Rectal smooth muscle tissue (tissue), 1 donor: ENCODE measurements around the gene UCP3.

Source experiments
- H3K27ac ChIP-seq: one replicate; pipeline ENCODE4 v1.7.0; 2013; ENCODE audit warnings: low read depth, low read length, inconsistent platforms
- H3K27me3 ChIP-seq: one replicate; pipeline ENCODE4 v1.7.0; 2013; ENCODE audit warnings: low read length; ENCODE audit not compliant: control insufficient read depth, insufficient read depth
- H3K36me3 ChIP-seq: one replicate; pipeline ENCODE4 v1.7.0; 2013; ENCODE audit warnings: low read length; ENCODE audit not compliant: control insufficient read depth, insufficient read depth
- H3K4me1 ChIP-seq: one replicate; pipeline ENCODE4 v1.7.0; 2013; ENCODE audit warnings: low read length; ENCODE audit not compliant: control insufficient read depth, insufficient read depth
- H3K4me3 ChIP-seq: one replicate; pipeline ENCODE4 v1.7.0; 2013; ENCODE audit warnings: low read length
- H3K9ac ChIP-seq: one replicate; pipeline ENCODE4 v1.7.0; 2013; ENCODE audit warnings: low read length

UCP3 gene

DNA sequence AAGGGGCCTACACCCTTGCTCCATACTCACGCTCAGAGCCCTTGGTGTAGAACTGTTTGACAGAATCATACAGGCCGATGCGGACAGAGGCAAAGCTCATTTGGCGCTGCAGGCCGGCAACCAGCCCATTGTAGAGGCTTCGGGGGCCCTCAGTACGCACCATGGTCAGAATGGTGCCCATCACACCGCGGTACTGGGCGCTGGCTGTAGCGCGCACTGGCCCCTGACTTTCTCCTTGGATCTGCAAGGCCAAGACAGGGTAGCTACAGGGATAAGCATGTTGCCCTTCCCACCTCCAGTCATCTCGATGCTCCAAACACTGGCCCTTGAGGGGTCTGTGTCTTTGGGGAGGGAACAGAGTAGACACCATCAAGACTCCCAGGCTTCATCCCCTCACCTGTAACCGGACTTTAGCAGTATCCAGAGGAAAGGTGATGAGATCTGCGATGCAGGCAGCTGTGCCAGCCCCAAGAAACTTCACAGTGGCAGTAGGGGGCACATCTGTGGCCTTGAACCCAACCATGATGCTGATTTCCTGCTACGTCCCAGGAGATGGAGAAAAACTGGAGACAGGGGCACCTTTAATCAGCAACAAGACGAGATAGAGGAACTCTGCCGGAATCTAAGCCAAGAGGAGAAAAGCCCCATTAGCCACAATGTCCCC is 30.9 kb downstream of the UCP3 start:
- no peaks in the 10 kb centered on the region for H3K27me3 ChIP-seq
- peaks cover 36% of the 10 kb centered on the region for H3K36me3 ChIP-seq
- no peak overlapping the region for H3K27ac ChIP-seq
- H3K4me3 ChIP-seq = no peak overlapping the region
- H3K9ac ChIP-seq = no peak overlapping the region
- H3K4me1 ChIP-seq = no peaks in the 10 kb centered on the region

DNA sequence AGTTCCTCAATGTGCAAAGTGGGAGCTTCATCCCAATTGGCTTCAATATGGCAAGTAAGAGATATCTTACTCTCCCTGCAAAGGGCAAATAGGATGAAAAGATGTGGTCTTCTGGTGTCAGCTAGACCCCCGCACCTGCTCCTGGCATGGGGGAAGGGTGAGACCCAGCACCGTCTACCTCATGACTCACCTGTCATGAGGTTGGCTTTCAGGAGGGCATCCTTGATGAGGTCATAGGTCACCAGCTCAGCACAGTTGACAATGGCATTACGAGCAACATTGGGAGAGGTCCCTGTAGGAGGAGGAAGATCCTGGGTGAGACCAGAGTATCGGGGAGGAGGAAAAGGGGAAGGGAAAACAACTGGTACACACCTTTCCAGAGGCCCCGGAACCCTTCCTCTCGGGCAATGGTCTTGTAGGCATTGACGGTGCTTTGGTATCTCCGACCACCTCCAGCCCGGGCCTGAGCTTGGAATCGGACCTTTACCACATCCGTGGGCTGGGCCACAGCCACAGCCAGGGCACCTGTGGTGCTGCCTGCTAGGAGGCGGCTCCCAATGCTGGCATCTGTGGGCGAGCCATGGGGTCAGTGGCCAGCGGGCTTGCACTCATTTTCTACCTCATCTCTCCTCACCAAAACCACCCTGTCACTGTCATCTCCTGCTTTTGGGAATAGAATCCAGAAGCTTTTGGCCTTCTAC is 32.3 kb downstream of the UCP3 start:
- Histone ChIP-seq H3K27me3 (no peaks in the 10 kb centered on the region), H3K4me3 (no peak overlapping the region), H3K9ac (no peak overlapping the region), H3K4me1 (no peaks in the 10 kb centered on the region), H3K27ac (no peak overlapping the region), H3K36me3 (peaks cover 36% of the 10 kb centered on the region)

DNA sequence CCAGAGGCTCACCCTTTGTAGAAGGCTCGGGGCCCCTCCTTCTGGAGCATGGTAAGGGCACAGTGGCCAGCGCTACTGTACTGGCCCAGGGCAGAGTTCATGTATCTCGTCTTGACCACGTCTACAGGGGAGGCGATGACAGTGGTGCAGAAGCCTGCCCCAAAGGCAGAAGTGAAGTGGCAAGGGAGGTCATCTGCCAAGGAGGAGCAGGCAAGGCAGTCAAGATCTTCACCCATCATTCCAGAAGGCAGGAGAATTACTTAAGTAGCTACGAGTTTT is 33.5 kb downstream of the UCP3 start:
- Histone ChIP-seq H3K27me3 (no peaks in the 10 kb centered on the region), H3K27ac (no peak overlapping the region), H3K36me3 (peaks cover 34% of the 10 kb centered on the region), H3K9ac (no peak overlapping the region), H3K4me3 (no peak overlapping the region), H3K4me1 (no peaks in the 10 kb centered on the region)

DNA sequence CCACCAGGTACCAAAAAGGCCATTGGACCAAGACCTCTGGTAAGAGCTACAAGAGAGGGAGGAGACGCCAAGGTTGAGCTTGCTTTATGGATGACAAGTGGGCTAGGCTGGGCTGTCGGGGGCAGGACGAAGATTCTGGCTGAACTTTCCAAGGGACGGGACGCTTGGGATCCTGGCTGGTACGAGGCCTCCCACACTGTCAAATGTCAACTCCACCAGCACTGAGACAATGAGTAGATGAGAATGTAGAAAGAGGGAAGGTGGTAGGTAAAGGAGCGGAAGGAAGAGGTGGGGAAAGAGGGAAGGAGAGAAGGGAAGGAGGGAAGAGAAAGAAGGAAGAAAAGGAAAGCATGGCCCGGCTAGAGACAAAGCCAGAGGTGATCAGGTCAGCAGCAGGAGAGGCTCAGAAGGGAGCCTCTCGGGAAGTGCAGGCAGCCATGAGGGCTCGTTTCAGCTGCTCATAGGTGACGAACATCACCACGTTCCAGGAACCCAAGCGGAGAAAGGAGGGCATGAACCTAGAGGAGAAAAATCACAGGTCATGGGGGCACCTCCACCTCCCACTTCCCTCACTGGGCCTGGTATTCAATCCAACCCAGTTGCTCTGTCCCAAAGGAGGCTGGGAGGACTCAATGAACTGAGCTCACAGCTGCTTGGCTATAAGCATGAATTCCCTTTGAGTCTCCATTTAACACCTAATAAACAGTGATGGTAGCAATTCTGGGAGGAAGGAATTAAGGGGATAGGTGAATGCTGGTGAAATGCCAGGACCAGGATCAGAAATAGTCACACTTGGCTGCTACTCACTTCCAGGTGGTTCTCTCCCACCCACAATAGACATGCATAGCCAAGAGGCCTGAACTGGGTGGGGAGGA is 34.0 kb downstream of the UCP3 start:
- no peak overlapping the region for H3K4me3 ChIP-seq
- no peaks in the 10 kb centered on the region for H3K4me1 ChIP-seq
- no peak overlapping the region for H3K27ac ChIP-seq
- peaks cover 34% of the 10 kb centered on the region for H3K36me3 ChIP-seq
- H3K27me3 ChIP-seq = no peaks in the 10 kb centered on the region
- H3K9ac ChIP-seq = no peak overlapping the region

DNA sequence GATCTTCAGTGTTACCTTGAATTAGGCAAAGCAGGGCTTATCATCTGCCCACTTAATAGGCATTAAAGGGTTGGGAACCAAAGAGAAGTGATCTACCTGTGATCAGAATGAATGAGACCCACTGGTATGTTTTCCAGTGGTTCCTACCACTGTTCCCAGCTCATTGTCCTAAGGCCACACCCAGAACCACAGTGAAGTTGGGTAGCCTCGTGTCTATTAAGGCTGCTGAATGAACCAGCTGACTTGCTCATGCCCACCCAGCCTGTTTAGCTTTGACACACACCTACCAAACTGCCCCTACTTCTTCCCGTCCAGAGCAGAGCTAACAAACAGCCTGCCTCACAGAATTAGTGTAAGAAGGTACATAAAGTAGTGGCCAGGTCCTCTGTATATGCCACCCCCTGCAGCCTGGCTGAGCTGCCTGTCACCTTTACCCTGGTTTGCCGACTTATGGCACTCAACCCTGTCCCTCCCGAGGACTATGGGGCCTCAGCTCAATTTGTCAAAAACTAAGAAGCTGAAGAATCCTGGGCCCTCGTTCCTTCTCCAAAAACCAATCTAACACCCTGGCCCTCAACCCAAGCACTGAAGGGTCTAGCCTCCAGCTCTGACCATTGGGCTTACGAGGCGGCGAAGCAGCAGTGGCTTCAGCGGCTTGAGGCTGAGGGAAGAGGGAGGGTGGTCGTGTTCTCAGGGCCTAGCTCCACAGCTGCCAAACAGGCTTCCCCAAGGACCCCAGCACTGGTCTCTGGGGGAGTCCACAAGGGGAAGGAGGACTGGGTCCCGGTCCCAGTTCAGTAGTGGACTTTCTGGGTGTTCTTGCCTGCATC is 36.0 kb downstream of the UCP3 start:
- Histone ChIP-seq H3K4me3 (no peak overlapping the region), H3K4me1 (no peaks in the 10 kb centered on the region), H3K27me3 (no peaks in the 10 kb centered on the region), H3K9ac (no peak overlapping the region), H3K36me3 (peaks cover 27% of the 10 kb centered on the region), H3K27ac (no peak overlapping the region)

DNA sequence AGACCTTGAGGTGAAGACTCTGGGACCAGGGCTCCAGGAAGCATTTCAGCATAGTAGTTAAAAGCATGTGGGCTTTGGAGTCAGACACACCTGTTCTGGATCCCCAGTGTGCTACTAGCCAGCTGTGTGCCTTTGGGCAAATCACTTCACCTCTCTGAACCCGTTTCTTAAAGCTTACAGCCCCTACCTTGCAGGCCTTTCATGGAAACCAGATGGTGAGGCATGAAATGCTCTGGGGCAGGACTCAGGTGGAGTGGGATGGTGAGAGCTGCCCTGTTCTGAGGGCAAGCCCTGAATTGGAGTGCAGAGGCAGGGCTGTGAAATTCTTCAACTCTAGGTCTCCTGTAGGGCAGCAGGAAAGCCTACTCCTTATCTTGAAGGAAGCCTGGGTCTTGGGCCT is 36.7 kb downstream of the UCP3 start:
- Histone ChIP-seq H3K4me1 (no peaks in the 10 kb centered on the region), H3K27me3 (no peaks in the 10 kb centered on the region), H3K36me3 (peaks cover 21% of the 10 kb centered on the region), H3K27ac (no peak overlapping the region), H3K4me3 (no peak overlapping the region), H3K9ac (no peak overlapping the region)

DNA sequence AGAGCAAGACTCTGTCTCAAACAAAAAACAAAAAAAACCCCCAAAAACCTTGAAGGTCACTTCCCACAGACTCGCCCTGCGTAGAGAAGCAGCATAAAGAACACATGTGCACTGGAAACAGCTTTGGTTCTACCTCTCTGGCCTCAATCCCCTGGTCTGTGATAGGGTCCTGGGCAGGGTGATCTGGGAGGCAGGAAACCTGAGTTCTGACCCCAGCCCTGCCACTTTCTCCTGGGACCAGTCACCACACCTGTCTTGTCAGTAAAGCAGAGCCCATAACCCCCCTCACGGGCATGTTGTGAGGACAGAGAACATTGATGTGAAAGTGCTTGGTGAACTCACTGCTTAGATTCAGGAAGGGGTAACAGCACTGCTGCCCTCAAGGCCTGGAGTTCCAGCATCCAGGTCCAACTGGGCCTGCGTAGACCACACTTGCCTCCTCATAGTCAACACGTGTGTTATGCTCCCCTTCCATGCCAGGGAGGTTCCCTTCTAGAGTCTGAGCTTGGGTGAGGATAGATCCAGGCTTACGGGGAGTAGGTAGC is 37.6 kb downstream of the UCP3 start:
- Histone ChIP-seq H3K4me1 (no peaks in the 10 kb centered on the region), H3K4me3 (no peak overlapping the region), H3K36me3 (peaks cover 12% of the 10 kb centered on the region), H3K9ac (no peak overlapping the region), H3K27me3 (no peaks in the 10 kb centered on the region), H3K27ac (no peak overlapping the region)

DNA sequence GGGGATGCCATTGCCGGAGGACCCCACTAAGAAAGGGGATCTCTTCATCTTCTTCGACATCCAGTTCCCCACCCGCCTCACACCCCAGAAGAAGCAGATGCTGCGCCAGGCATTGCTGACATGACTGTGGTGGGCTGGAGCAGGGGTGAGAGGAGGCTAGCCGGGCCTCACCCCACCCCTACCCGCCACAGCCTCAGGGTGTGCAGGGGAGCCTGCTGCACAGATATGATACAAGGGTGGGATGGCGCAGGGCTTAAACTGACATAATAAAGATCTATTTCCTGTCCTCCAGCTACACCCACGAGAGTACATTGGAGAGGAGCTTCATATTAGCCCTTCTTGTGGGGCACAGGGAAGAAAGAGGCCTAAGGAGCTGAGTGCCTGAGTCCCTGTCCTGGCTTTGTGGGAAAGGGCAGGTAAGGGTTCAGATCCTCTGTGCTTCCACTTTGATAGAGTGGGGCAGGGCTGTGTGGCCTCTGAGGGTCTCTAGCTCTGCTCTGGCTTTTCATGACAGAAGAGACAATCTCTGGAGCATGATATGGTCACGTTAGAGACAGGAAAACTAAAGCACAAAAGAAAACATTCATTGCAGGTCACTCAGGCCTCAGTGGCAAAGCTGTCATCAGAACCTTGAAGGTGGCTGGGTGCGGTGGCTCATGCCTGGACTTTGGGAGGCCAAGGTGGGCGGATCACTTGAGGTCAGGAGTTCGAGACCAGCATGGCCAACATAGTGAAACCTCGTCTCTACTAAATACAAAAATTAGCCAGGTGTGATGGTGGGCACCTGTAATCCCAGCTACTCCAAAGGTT is 38.7 kb downstream of the UCP3 start:
- Histone ChIP-seq H3K4me1 (no peaks in the 10 kb centered on the region), H3K27me3 (no peaks in the 10 kb centered on the region), H3K27ac (no peak overlapping the region), H3K36me3 (peaks cover 7% of the 10 kb centered on the region), H3K4me3 (no peak overlapping the region), H3K9ac (no peak overlapping the region)

DNA sequence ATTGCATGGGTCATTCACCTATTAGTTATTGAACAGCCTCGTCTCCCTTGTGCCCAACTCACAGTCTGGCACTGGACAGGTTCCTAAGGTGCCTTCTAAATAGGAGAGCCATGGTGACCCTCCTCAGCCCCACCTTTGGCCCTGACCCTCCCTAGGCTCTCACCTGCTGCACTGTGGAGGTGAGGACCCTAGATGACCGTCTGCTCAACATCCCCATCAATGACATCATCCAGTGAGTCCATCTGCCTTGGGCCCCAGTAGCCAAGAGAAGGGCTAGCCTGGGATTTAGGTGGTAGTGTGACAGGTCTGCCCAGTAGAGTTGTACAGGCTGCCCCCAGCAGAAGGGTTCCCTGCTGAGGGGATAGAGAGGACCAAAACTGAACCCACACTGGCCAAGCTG is 39.8 kb downstream of the UCP3 start:
- H3K9ac ChIP-seq = no peak overlapping the region
- no peaks in the 10 kb centered on the region for H3K27me3 ChIP-seq
- H3K27ac ChIP-seq = no peak overlapping the region
- H3K36me3 ChIP-seq = no peaks in the 10 kb centered on the region
- H3K4me3 ChIP-seq = no peak overlapping the region
- H3K4me1 ChIP-seq = no peaks in the 10 kb centered on the region

DNA sequence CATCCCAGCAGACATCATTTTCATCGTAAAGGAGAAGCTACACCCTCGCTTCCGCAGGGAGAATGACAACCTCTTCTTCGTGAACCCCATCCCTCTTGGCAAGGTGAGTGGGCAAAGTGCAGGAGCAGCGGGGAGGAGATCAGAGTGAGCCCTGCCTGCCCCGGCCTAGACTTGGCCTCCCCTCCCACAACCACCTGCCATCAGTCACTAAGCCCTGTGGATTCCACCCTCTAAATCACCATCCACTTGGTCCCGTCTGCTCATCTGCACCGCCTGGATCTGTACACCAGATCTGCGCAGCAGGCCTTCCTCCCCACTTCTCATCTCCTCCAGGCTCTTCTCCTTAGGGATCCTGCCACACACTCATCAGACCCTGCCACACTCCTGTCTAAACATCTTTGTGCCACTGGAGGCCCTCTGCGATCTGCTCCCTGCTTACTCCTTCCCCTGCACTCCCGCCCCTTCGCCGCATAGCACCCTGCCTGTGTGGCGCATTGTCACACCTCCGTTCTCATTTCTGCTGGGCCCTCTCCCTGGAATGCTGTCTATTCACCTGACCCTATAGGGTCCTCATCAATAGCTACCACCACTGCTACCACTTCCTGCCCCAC is 40.4 kb downstream of the UCP3 start:
- H3K27ac ChIP-seq = no peak overlapping the region
- H3K36me3 ChIP-seq = no peaks in the 10 kb centered on the region
- no peak overlapping the region for H3K4me3 ChIP-seq
- no peaks in the 10 kb centered on the region for H3K4me1 ChIP-seq
- H3K9ac ChIP-seq = no peak overlapping the region
- no peaks in the 10 kb centered on the region for H3K27me3 ChIP-seq

DNA sequence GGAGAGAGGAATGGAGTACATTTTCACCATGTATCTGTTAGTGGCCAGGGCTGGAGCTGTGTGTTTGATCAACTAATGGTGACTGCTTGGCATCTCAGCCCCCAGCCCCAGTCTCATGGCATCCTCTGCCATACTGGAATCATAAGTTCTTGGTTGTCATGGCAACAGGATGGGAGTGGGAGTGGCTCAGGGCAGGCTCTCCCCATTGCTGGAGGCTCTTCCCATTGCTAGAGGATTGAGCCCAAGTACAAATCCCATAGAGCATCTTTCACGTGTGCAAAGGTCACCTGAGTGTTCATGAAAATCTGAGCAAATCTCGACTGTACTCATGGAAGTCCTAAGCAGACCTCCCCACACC is 43.1 kb downstream of the UCP3 start:
- no peaks in the 10 kb centered on the region for H3K4me1 ChIP-seq
- H3K4me3 ChIP-seq = no peak overlapping the region
- H3K27me3 ChIP-seq = peaks cover 2% of the 10 kb centered on the region
- H3K9ac ChIP-seq = no peak overlapping the region
- H3K36me3 ChIP-seq = no peaks in the 10 kb centered on the region
- no peak overlapping the region for H3K27ac ChIP-seq
